ENCODE data around the gene VAV2.

VAV2 gene

DNA sequence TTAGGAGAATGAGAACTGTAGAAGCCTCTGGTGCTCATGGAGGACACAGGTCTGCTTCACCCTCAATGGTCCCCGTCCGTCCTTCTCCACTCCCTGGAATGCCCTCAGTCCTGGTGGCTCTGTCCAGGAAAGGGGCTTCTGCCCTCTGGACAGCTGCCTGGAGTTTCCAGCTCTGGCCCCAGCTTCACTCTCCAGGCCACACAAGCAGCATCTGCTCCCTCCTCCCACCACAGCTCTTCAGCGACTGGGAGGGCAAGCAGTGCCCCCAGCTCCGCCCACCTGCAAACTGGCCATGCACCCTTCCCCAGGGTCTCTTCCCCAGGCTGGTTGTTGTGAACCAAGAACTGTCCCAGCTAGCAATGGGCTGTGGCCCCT lies 258.7 kb downstream of the VAV2 start:
- no peak overlapping the region for H3K9ac ChIP-seq (ENCODE audit: low read length)
- no peak overlapping the region for H3K4me3 ChIP-seq (ENCODE audit: low read depth in 1 of 2, low read length in 2 of 2)
- no peaks in the 10 kb centered on the region for H3K27me3 ChIP-seq (ENCODE audit: control insufficient read depth in 1 of 2, insufficient read depth in 2 of 2, low read length in 2 of 2)
- no peaks in the 10 kb centered on the region for H3K9me3 ChIP-seq (ENCODE audit: low read length)
- H3K36me3 ChIP-seq (ENCODE audit: insufficient read depth, low read length): no peaks in the 10 kb centered on the region
- H3K4me1 ChIP-seq (ENCODE audit: insufficient read depth, low read length): peaks cover 4% of the 10 kb centered on the region
- no peak overlapping the region for H3K27ac ChIP-seq (ENCODE audit: low read depth, low read length)

DNA sequence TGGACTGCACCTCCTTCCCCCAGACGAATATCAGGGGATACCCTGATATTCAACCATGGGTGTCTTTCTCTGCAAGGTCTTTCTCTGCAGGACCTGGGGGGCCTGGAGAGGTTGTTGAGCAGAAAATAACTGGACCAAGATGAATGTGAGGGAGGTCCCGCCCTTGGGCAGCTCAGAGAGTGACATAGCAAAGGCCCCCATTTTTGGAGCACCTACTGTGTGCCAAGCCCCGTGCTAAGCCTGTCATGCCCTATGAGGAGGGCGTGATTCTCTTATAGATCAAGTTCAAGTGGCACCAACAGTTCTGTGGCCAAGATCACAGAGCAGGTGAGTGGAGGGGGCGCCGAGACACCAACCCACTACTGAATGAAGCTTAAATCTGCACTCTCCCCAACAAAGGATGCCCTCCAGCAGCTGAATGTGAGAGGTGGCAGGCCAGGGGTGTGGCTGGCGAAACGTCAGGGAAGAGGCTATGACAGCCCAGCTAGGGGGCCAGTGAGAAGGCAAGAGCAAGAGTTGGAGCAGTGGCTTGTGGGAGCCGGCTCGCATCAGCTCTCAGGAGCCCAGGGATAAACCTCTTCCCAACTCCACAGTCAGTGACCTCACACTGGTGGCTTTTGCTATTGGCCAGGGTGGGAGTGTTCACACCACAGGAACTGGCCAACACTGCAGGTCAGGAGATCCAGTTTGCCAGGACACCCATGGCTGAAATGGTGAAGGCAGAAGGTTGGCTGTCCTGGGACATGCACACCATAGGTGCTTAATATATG lies 259.3 kb downstream of the VAV2 start:
- Histone ChIP-seq H3K27me3 (ENCODE audit: control insufficient read depth in 1 of 2, insufficient read depth in 2 of 2, low read length in 2 of 2) (no peaks in the 10 kb centered on the region), H3K4me3 (ENCODE audit: low read depth in 1 of 2, low read length in 2 of 2) (no peak overlapping the region), H3K9ac (ENCODE audit: low read length) (no peak overlapping the region), H3K27ac (ENCODE audit: low read depth, low read length) (no peak overlapping the region), H3K9me3 (ENCODE audit: low read length) (no peaks in the 10 kb centered on the region), H3K4me1 (ENCODE audit: insufficient read depth, low read length) (peaks cover 3% of the 10 kb centered on the region), H3K36me3 (ENCODE audit: insufficient read depth, low read length) (no peaks in the 10 kb centered on the region)

DNA sequence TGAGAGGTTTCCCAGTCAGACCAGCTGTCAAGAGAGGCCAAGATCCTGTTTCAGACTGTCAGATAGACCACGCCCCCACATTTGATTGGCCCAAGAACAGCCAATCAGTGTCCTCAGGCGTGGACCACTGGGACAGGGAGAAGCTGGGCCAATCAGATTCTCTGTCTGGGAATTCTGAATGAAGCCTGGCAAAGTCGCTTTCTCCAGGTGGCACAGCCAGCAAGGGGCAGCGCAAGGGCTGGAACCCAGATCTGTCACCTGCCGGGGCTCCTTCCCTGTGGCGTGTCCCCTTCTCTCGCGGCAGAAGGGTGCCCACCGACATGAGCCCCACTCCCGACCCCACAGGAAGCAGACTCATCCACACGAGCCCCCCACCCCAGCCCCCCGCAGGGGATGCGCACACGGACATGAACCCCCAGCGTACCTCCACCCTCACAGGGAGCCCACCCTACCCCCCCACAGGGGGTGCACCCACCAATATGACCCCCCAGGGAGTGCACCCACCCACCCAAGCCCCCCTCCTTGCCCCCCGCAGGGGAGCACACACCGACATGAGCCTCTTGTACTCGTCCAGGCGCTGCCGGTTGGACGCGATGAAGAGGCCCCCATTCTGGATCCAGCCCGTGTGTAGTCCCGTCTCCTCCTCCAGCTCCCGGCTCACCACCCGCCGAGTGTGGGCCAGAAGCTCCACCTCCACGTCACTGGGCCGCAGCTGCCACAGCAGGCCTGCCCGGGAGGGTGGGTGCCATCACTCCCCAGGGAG lies 260.1 kb downstream of the VAV2 start:
- Histone ChIP-seq H3K27me3 (ENCODE audit: control insufficient read depth in 1 of 2, insufficient read depth in 2 of 2, low read length in 2 of 2) (no peaks in the 10 kb centered on the region), H3K9ac (ENCODE audit: low read length) (no peak overlapping the region), H3K4me1 (ENCODE audit: insufficient read depth, low read length) (no peaks in the 10 kb centered on the region), H3K36me3 (ENCODE audit: insufficient read depth, low read length) (no peaks in the 10 kb centered on the region), H3K27ac (ENCODE audit: low read depth, low read length) (no peak overlapping the region), H3K9me3 (ENCODE audit: low read length) (no peaks in the 10 kb centered on the region), H3K4me3 (ENCODE audit: low read depth in 1 of 2, low read length in 2 of 2) (no peak overlapping the region)

DNA sequence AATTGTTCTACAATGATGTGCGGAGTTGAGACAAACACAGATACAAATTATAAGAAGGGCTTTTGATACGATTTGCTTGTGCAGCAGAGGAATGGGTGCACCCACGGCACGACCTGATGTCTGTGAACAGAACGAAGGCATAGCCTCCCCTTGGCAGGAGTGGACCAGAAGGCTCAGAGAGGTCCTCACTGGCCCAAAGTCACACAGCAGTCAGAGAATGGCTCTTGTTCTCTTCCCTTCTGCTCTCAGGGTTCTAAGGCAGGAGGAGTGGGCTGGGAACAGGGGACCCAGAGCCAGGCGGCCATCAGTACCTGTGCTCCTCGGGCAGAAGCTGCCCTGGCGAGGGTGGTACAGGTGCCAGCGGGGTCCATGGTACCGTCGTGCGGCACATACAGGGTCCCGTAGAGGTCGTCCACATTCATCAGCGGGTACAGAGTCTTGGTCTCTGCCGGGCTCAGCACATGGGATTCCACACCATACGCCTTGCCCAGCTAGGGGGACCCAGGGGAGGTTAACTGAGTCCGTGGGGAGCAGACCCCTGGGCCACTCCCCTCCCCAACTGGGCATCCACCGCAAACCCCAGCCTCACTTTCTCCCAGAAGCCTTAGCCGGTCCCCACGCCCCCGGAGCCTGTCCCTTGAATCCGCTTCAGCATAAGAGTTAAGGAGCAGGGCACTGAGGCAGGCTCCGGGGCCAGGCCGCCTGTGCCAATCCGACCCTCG lies 261.0 kb downstream of the VAV2 start:
- Histone ChIP-seq H3K9ac (ENCODE audit: low read length) (no peak overlapping the region), H3K9me3 (ENCODE audit: low read length) (no peaks in the 10 kb centered on the region), H3K4me1 (ENCODE audit: insufficient read depth, low read length) (no peaks in the 10 kb centered on the region), H3K36me3 (ENCODE audit: insufficient read depth, low read length) (no peaks in the 10 kb centered on the region), H3K27ac (ENCODE audit: low read depth, low read length) (no peak overlapping the region), H3K27me3 (ENCODE audit: control insufficient read depth in 1 of 2, insufficient read depth in 2 of 2, low read length in 2 of 2) (no peaks in the 10 kb centered on the region), H3K4me3 (ENCODE audit: low read depth in 1 of 2, low read length in 2 of 2) (no peak overlapping the region)

DNA sequence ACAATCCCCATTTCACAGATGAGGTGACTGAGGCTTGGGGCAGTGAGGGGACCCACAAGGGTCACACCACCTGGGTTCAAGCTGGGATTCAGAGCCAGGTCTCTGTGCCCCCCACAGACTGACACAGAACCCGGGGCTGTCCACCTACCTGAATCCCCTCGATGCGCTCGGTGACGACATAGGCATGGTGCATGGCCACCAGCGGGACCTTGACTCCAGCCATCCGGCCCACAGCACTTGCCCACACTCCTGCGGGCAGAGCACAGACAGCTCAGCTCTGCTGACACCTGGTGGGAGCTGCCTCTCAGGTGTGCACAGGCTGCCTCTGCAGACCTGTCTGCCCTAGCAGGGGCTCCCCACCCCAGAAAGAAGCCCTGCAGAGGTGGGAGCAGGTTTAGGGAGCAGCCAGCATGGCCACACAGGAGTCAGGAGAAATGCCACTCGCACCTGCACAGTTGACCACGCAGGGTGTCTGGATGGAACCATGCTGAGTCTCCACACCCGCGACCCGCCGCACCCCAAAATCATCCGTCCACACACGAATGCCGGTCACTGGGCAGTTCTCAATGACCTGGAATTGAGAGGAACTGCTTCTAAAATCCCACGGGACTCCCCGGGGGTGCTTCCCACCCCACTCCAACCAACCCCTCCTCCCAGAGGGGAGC lies 262.4 kb downstream of the VAV2 start:
- Histone ChIP-seq H3K27me3 (ENCODE audit: control insufficient read depth in 1 of 2, insufficient read depth in 2 of 2, low read length in 2 of 2) (no peaks in the 10 kb centered on the region), H3K4me1 (ENCODE audit: insufficient read depth, low read length) (no peaks in the 10 kb centered on the region), H3K36me3 (ENCODE audit: insufficient read depth, low read length) (no peaks in the 10 kb centered on the region), H3K9ac (ENCODE audit: low read length) (no peak overlapping the region), H3K9me3 (ENCODE audit: low read length) (no peaks in the 10 kb centered on the region), H3K4me3 (ENCODE audit: low read depth in 1 of 2, low read length in 2 of 2) (no peak overlapping the region), H3K27ac (ENCODE audit: low read depth, low read length) (no peak overlapping the region)

DNA sequence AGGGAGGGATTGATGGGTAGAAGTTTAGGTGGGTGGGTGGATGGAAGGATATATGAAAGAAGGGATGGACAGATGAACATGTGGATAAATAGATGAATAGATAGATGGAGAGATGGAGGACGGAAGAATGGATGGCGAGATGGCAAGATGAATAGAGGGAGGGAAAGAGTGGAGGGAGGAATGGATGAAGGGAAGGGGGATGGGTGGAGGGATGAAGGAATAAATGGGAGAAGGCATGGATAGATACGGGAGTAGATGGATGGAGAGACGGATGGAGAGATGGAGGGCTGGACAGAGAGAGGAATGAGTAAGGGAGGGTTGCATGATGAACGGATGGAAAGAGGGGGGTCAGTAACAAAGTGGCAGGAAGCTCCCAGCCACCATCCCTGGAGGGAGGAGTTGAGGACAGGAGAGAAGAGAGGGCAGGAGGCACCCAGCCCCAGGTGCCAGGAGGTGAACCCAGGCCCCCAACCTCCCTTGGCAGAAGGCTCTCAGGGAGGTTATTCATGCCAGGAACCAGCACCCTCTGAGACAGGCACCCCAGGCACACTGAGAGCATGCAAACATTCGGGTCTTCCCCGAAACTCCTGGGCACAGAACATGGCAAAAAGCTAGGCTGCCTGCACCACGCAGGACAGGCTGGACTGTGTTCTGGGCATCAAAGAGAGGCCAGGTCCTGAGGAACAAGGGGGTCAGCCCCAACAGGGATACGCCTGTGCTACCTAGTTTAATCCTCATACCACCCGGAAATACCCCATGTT lies 263.1 kb downstream of the VAV2 start:
- Histone ChIP-seq H3K27ac (ENCODE audit: low read depth, low read length) (no peak overlapping the region), H3K9me3 (ENCODE audit: low read length) (no peaks in the 10 kb centered on the region)

DNA sequence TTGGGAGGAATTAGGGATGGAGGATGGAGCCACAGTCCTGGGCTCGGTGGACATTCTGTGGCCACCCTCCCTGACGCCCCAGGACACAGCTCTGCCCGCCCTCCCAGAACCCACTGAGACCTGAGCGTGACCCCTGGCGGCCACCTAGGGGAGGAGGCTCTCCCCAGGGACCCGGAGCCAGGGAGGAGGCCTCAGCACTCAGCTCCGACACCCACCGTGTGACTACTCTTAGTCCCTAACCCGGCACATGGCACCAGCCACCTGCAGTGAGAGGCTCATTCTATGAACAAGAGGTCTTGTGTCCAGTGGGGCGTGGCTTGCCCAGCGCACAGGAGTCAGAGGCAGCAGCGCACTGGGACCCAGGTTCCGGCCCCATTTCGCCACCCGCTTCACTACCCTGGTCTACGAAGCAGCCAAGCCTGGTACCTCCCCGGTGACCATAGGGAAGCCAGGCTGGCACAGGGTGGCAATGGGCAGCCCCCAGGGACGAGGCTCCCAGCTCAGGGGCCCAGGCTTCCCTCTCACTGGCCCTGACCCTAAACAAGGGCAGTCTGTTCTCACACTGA lies 264.2 kb downstream of the VAV2 start:
- Histone ChIP-seq H3K36me3 (ENCODE audit: insufficient read depth, low read length) (no peaks in the 10 kb centered on the region), H3K4me1 (ENCODE audit: insufficient read depth, low read length) (no peaks in the 10 kb centered on the region), H3K9me3 (ENCODE audit: low read length) (no peaks in the 10 kb centered on the region), H3K4me3 (ENCODE audit: low read depth in 1 of 2, low read length in 2 of 2) (no peak overlapping the region), H3K9ac (ENCODE audit: low read length) (no peak overlapping the region), H3K27me3 (ENCODE audit: control insufficient read depth in 1 of 2, insufficient read depth in 2 of 2, low read length in 2 of 2) (no peaks in the 10 kb centered on the region), H3K27ac (ENCODE audit: low read depth, low read length) (no peak overlapping the region)

More for the DNA sequence above, 263.1 kb downstream of the VAV2 start:
- Histone ChIP-seq H3K4me3 (ENCODE audit: low read depth in 1 of 2, low read length in 2 of 2) (no peak overlapping the region), H3K27me3 (ENCODE audit: control insufficient read depth in 1 of 2, insufficient read depth in 2 of 2, low read length in 2 of 2) (no peaks in the 10 kb centered on the region), H3K36me3 (ENCODE audit: insufficient read depth, low read length) (no peaks in the 10 kb centered on the region), H3K4me1 (ENCODE audit: insufficient read depth, low read length) (no peaks in the 10 kb centered on the region), H3K9ac (ENCODE audit: low read length) (no peak overlapping the region)

DNA sequence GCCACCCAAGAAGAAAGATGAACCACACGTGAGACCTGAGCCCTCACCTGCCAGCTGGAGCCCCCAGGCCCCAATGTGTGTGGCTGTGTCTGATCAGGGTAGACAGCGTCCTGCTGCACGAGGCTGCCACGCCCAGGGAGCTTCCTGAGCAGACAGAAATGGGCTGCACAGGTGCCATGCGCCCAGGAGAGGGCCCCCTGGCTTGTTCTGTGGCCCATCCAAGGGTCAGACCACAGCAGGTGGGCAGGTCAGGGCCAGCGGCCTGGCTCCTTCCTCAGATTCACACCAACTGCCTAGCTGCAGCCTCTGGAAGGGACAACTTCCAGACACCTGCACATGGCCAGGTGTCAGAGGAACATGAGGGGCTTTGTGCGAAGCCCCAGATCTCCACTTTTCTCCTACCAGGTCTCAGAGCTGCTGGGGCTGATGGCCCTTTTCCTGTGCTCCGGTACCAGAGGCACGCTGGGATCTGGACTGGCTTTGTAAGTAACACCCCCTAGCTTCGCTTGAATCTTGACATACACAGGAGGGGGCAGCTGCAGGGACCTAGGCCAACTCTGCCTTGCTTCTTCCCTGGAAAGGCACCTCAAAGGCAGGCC lies 264.7 kb downstream of the VAV2 start:
- no peaks in the 10 kb centered on the region for H3K36me3 ChIP-seq (ENCODE audit: insufficient read depth, low read length)
- no peaks in the 10 kb centered on the region for H3K27me3 ChIP-seq (ENCODE audit: control insufficient read depth in 1 of 2, insufficient read depth in 2 of 2, low read length in 2 of 2)
- no peak overlapping the region for H3K4me3 ChIP-seq (ENCODE audit: low read depth in 1 of 2, low read length in 2 of 2)
- H3K4me1 ChIP-seq (ENCODE audit: insufficient read depth, low read length): no peaks in the 10 kb centered on the region
- H3K9me3 ChIP-seq (ENCODE audit: low read length): no peaks in the 10 kb centered on the region
- H3K27ac ChIP-seq (ENCODE audit: low read depth, low read length): no peak overlapping the region
- no peak overlapping the region for H3K9ac ChIP-seq (ENCODE audit: low read length)

DNA sequence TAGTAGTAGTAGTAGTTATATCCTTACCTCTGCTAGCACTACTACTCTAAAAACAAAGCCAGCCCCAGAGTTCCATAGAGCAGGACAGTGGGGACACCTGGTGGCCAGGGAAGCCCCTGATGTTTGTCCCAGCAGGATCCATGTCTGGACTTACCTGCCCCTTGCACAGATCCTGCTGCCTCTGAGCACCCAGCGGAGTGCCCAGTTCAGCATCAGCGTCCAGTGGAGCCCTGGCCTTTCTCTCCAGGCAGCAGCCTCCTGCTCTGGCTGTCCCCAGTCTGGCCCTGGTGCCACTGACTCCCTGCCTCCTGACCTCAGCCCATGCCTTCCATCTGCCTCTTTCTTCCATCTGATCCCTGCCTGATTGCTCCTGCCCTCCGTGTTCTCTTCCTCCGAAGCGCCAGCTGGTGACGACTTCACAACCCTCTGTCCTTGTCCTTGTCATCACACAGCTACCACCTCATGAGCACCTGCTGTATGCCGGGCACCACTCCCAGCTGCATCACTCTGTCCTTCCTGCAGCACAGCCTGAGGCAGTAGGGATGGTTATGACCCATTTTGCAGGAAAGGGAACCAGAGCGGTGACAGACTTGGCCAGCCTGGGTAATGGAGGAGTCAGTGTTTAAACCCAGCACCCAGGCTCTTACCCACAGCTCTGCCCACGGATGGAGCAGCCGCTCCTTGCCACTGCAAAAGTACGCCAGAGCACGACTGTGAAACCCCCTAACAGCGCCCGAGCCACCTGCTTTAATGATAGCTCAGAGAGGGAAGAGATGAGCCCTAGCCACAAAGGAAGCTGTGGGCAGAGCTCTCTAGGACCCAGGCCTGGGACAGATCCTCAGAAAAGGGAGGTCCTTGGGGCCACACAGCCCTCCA lies 265.5 kb downstream of the VAV2 start:
- H3K27ac ChIP-seq (ENCODE audit: low read depth, low read length): no peak overlapping the region
- H3K9ac ChIP-seq (ENCODE audit: low read length): no peak overlapping the region
- H3K36me3 ChIP-seq (ENCODE audit: insufficient read depth, low read length): no peaks in the 10 kb centered on the region
- H3K9me3 ChIP-seq (ENCODE audit: low read length): no peaks in the 10 kb centered on the region
- H3K27me3 ChIP-seq (ENCODE audit: control insufficient read depth in 1 of 2, insufficient read depth in 2 of 2, low read length in 2 of 2): no peaks in the 10 kb centered on the region
- no peak overlapping the region for H3K4me3 ChIP-seq (ENCODE audit: low read depth in 1 of 2, low read length in 2 of 2)
- H3K4me1 ChIP-seq (ENCODE audit: insufficient read depth, low read length): no peaks in the 10 kb centered on the region

DNA sequence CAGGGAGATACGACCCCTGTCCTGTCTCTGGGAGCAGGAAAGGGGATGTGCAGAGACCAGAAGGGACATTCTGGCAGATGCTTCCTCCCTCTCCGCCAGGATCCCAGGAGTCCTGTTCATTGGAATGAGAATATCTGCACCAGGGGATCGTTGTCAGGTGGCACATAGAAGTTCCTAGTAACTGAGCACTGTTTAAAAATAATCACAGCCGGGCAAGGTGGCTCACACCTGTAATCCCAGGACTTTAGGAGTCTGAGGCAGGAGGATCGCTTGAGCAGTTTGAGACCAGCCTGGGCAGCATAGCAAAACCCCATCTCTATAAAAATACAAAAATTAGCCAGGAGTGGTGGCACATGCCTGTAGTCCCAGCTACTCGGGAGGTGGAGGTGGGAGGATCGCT lies 266.2 kb downstream of the VAV2 start:
- H3K4me1 ChIP-seq (ENCODE audit: insufficient read depth, low read length): no peaks in the 10 kb centered on the region
- no peak overlapping the region for H3K4me3 ChIP-seq (ENCODE audit: low read depth in 1 of 2, low read length in 2 of 2)
- no peaks in the 10 kb centered on the region for H3K9me3 ChIP-seq (ENCODE audit: low read length)
- H3K27ac ChIP-seq (ENCODE audit: low read depth, low read length): no peak overlapping the region
- no peak overlapping the region for H3K9ac ChIP-seq (ENCODE audit: low read length)
- H3K27me3 ChIP-seq (ENCODE audit: control insufficient read depth in 1 of 2, insufficient read depth in 2 of 2, low read length in 2 of 2): no peaks in the 10 kb centered on the region
- H3K36me3 ChIP-seq (ENCODE audit: insufficient read depth, low read length): no peaks in the 10 kb centered on the region

Data from muscle layer of colon (tissue), 2 donors.